ENCODE measurements around the gene ZNF730.

GRCh38 chr19:23070353-23071146 is 46.3 kb upstream of the ZNF730 start:
- TF ChIP-seq CTCF (optimal IDR thresholded peaks at IDR 0.05 in 1 of 3, IDR thresholded peaks at IDR 0.05 in 1 of 3, conservative IDR thresholded peaks at IDR 0.05 in 1 of 3; ENCODE audit: extremely low read depth in 1 of 3, insufficient read depth in 2 of 3, low read length in 3 of 3) (peak in 1 of 3 experiments; percentile 8), EZH2 (IDR thresholded peaks at IDR 0.05; ENCODE audit: low read length) (no peak)
